GM23338 (cell line): ENCODE measurements around the gene DYNLT5. TPM values are rescaled to one million over a fixed set of nuclear protein-coding genes. Genes with fewer than 3 reads are reported as not detected.

ENCODE experiments used
- ATAC-seq: fragments of 200-7000 bp; cut with Tn5 transposase; 3 replicates; pipeline ENCODE4 v1.9.1; 2020
- DNase-seq: peaks from one replicate; pipeline ENCODE4 v3.0.0-alpha.2; 2015; ENCODE audit warnings: low spot score
- H2AFZ ChIP-seq: fragments of 200-600 bp; sonication (generic); 2 replicates; pipeline ENCODE4 v1.8.0; 2016; ENCODE audit warnings: antibody characterized with exemption, mild to moderate bottlenecking, moderate library complexity
- H3F3A ChIP-seq: fragments of 200-600 bp; sonication (generic); replicated peaks from 2 replicates; pipeline ENCODE4 v1.8.0; 2017; ENCODE audit warnings: antibody characterized with exemption, mixed run types, low read depth
- H3K27ac ChIP-seq: fragments of 200-600 bp; sonication (generic); 2 replicates; pipeline ENCODE4 v1.6.1; 2016; ENCODE audit warnings: low read depth
- H3K27me3 ChIP-seq: fragments of 200-600 bp; sonication (generic); 2 replicates; pipeline ENCODE4 v1.8.0; 2016; ENCODE audit warnings: mild to moderate bottlenecking, mixed run types, moderate library complexity; ENCODE audit not compliant: insufficient read depth
- H3K36me3 ChIP-seq: fragments of 200-600 bp; sonication (generic); 2 replicates; pipeline ENCODE4 v1.8.0; 2016; ENCODE audit warnings: mild to moderate bottlenecking; ENCODE audit not compliant: insufficient read depth
- H3K4me1 ChIP-seq: fragments of 200-600 bp; sonication (generic); 2 replicates; pipeline ENCODE4 v1.8.0; 2016; ENCODE audit warnings: mild to moderate bottlenecking, moderate library complexity; ENCODE audit not compliant: insufficient read depth
- H3K4me2 ChIP-seq: fragments of 200-600 bp; sonication (generic); 2 replicates; pipeline ENCODE4 v1.7.1; 2017; ENCODE audit warnings: mixed run types
- H3K4me3 ChIP-seq: fragments of 200-600 bp; sonication (generic); 2 replicates; pipeline ENCODE4 v1.6.1; 2016; ENCODE audit warnings: mixed run types
- H3K79me2 ChIP-seq: fragments of 200-600 bp; sonication (generic); replicated peaks from 2 replicates; pipeline ENCODE4 v1.8.0; 2017; ENCODE audit warnings: mild to moderate bottlenecking; ENCODE audit not compliant: insufficient read depth
- H3K9me2 ChIP-seq: fragments of 200-600 bp; sonication (generic); 2 replicates; pipeline ENCODE4 v1.8.0; 2017; ENCODE audit not compliant: insufficient read depth
- H4K20me1 ChIP-seq: fragments of 200-600 bp; sonication (generic); replicated peaks from 2 replicates; pipeline ENCODE4 v1.8.0; 2017; ENCODE audit warnings: mild to moderate bottlenecking; ENCODE audit not compliant: insufficient read depth
- H3K27ac Mint-ChIP-seq: 2 replicates; pipeline ENCODE4 v1.8.0; 2020; ENCODE audit warnings: inconsistent platforms, mild to moderate bottlenecking, moderate library complexity, mixed read lengths
- H3K27me3 Mint-ChIP-seq: 3 replicates; pipeline ENCODE4 v1.8.0; 2022; ENCODE audit warnings: low read depth, mild to moderate bottlenecking, moderate library complexity, mixed read lengths, inconsistent platforms; ENCODE audit not compliant: insufficient read depth, poor library complexity
- H3K36me3 Mint-ChIP-seq: 3 replicates; pipeline ENCODE4 v1.8.0; 2021; ENCODE audit warnings: low read depth, mild to moderate bottlenecking, inconsistent platforms, moderate library complexity, mixed read lengths
- H3K4me1 Mint-ChIP-seq: 3 replicates; pipeline ENCODE4 v1.8.0; 2020; ENCODE audit warnings: mild to moderate bottlenecking, inconsistent platforms, mixed read lengths
- H3K4me3 Mint-ChIP-seq: 3 replicates; pipeline ENCODE4 v1.8.0; 2021; ENCODE audit warnings: moderate library complexity, mild to moderate bottlenecking, inconsistent platforms, mixed read lengths
- H3K9me3 Mint-ChIP-seq: 3 replicates; pipeline ENCODE4 v1.8.0; 2020; ENCODE audit warnings: moderate library complexity, mild to moderate bottlenecking, inconsistent platforms, mixed read lengths
- CREB1 ChIP-seq: fragments of 250-450 bp; sonication (Bioruptor Pico); IDR thresholded peaks from 2 replicates; pipeline ENCODE4 v1.5.0; 2020; ENCODE audit warnings: low read depth, mild to moderate bottlenecking, moderate library complexity
- EZH2 ChIP-seq: fragments of 200-600 bp; sonication (generic); IDR thresholded peaks from one replicate; pipeline ENCODE4 v1.8.0; 2017; ENCODE audit warnings: antibody characterized with exemption, mild to moderate bottlenecking, low read depth; ENCODE audit not compliant: unreplicated experiment
- EZH2phosphoT487 ChIP-seq: fragments of 200-600 bp; sonication (generic); IDR thresholded peaks from one replicate; pipeline ENCODE4 v1.8.1; 2018; ENCODE audit warnings: antibody characterized with exemption; ENCODE audit not compliant: unreplicated experiment
- JUNB ChIP-seq: IDR thresholded peaks from one replicate; pipeline ENCODE4 v1.6.1; 2016; ENCODE audit warnings: antibody characterized with exemption; ENCODE audit not compliant: unreplicated experiment
- NANOG ChIP-seq: IDR thresholded peaks from 2 replicates; pipeline ENCODE4 v1.6.1; 2016; ENCODE audit warnings: antibody characterized with exemption, borderline replicate concordance
- POLR2AphosphoS5 ChIP-seq: IDR thresholded peaks from 2 replicates; pipeline ENCODE4 v1.6.1; 2016; ENCODE audit warnings: antibody characterized with exemption, low read depth
- STAT1 ChIP-seq: IDR thresholded peaks from one replicate; pipeline ENCODE4 v1.6.1; 2016; ENCODE audit warnings: antibody characterized with exemption; ENCODE audit not compliant: unreplicated experiment
- ZNF331 ChIP-seq: fragments of 250-450 bp; sonication (Bioruptor Pico); IDR thresholded peaks from 2 replicates; pipeline ENCODE4 v1.5.0; 2020; ENCODE audit warnings: low read depth, mild to moderate bottlenecking, moderate library complexity
- polyA plus RNA-seq: library from polyadenylated mRNA; unstranded; fragments of >200 nt; fragmentation: Nextera tagmentation; extraction: Ambion mirVana; gene quantifications from 2 replicates; pipeline ENCODE4 v1.2.1, GENCODE V29; 2016
- total RNA-seq: library from RNA; depleted of rRNA; stranded (reverse); fragments of >200 nt; shearing (Covaris generic); gene quantifications from 2 replicates; pipeline ENCODE4 v1.2.3, GENCODE V29; 2014
- TF ChIP-seq, protein P1 (sequence below), 2 experiments: fragments of 200-600 bp in 1 of 2; sonication (generic) in 1 of 2; conservative IDR thresholded peaks; 2 replicates each; pipeline versions ENCODE4 v1.5.1 to v1.6.1; 2016 to 2017; ENCODE audit warnings: antibody characterized with exemption in 2 of 2, low read depth in 2 of 2, mild to moderate bottlenecking in 2 of 2, moderate library complexity in 1 of 2
- TF ChIP-seq, protein P2 (sequence below): IDR thresholded peaks from one replicate; pipeline ENCODE4 v1.6.1; 2018; ENCODE audit warnings: antibody characterized with exemption; ENCODE audit not compliant: unreplicated experiment

DYNLT5 gene
- total and polyA plus RNA-seq, 2 experiments from 2014 or later: 0.95 to 2.8 TPM

DNA sequence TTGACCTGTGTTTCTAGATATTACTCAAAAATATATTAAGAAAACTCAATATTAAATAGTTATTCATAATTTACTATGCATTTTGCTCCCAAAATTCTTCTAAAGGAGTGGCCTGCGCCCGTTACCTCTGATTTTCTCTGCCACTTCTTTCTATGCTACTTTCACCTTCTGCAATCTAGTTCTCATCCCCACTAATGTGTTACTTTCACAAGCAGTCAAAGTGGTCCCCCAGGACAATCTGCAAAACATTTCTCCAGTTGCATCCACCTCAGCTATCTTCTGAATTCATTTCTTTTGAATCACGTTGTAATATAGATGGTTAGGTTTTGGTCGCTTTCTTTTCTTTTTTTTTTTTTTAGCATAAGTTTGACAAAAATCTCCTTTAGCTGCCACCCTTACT lies 35.4 kb downstream of the DYNLT5 start:
- Mint-ChIP-seq H3K27ac (no peak overlapping the region), H3K27me3 (no peaks in the 10 kb centered on the region), H3K4me1 (peaks cover 6% of the 10 kb centered on the region; the same call in 2 of the 3 replicates), H3K36me3 (no peaks in the 10 kb centered on the region), H3K9me3 (peaks cover 4% of the 10 kb centered on the region; the same call in 2 of the 3 replicates), H3K4me3 (no peak overlapping the region)
- Histone ChIP-seq H4K20me1 (no peaks in the 10 kb centered on the region), H3K4me2 (no peak overlapping the region), H3K36me3 (no peaks in the 10 kb centered on the region), H3K27ac (no peak overlapping the region), H3K4me3 (no peak overlapping the region), H3K9me2 (no peaks in the 10 kb centered on the region), H3K4me1 (no peaks in the 10 kb centered on the region), H2AFZ (no peak overlapping the region), H3K27me3 (no peaks in the 10 kb centered on the region), H3K79me2 (no peaks in the 10 kb centered on the region), H3F3A (no peaks in the 10 kb centered on the region)
- TF ChIP-seq, protein P1, sequence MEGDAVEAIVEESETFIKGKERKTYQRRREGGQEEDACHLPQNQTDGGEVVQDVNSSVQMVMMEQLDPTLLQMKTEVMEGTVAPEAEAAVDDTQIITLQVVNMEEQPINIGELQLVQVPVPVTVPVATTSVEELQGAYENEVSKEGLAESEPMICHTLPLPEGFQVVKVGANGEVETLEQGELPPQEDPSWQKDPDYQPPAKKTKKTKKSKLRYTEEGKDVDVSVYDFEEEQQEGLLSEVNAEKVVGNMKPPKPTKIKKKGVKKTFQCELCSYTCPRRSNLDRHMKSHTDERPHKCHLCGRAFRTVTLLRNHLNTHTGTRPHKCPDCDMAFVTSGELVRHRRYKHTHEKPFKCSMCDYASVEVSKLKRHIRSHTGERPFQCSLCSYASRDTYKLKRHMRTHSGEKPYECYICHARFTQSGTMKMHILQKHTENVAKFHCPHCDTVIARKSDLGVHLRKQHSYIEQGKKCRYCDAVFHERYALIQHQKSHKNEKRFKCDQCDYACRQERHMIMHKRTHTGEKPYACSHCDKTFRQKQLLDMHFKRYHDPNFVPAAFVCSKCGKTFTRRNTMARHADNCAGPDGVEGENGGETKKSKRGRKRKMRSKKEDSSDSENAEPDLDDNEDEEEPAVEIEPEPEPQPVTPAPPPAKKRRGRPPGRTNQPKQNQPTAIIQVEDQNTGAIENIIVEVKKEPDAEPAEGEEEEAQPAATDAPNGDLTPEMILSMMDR (conservative IDR thresholded peaks at IDR 0.05; ENCODE audit: low read depth in 2 of 2): no peak
- TF ChIP-seq JUNB: no peak
- TF ChIP-seq POLR2AphosphoS5: no peak
- no peak for TF ChIP-seq EZH2phosphoT487
- TF ChIP-seq EZH2: no peak
- no peak for TF ChIP-seq ZNF331
- no peak for TF ChIP-seq CREB1 (CRISPR knock-in tag)
- TF ChIP-seq STAT1: no peak
- no peak for TF ChIP-seq NANOG
- TF ChIP-seq, protein P2, sequence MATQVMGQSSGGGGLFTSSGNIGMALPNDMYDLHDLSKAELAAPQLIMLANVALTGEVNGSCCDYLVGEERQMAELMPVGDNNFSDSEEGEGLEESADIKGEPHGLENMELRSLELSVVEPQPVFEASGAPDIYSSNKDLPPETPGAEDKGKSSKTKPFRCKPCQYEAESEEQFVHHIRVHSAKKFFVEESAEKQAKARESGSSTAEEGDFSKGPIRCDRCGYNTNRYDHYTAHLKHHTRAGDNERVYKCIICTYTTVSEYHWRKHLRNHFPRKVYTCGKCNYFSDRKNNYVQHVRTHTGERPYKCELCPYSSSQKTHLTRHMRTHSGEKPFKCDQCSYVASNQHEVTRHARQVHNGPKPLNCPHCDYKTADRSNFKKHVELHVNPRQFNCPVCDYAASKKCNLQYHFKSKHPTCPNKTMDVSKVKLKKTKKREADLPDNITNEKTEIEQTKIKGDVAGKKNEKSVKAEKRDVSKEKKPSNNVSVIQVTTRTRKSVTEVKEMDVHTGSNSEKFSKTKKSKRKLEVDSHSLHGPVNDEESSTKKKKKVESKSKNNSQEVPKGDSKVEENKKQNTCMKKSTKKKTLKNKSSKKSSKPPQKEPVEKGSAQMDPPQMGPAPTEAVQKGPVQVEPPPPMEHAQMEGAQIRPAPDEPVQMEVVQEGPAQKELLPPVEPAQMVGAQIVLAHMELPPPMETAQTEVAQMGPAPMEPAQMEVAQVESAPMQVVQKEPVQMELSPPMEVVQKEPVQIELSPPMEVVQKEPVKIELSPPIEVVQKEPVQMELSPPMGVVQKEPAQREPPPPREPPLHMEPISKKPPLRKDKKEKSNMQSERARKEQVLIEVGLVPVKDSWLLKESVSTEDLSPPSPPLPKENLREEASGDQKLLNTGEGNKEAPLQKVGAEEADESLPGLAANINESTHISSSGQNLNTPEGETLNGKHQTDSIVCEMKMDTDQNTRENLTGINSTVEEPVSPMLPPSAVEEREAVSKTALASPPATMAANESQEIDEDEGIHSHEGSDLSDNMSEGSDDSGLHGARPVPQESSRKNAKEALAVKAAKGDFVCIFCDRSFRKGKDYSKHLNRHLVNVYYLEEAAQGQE: no peak
- DNase-seq (no peak), ATAC-seq (no peak)

DNA sequence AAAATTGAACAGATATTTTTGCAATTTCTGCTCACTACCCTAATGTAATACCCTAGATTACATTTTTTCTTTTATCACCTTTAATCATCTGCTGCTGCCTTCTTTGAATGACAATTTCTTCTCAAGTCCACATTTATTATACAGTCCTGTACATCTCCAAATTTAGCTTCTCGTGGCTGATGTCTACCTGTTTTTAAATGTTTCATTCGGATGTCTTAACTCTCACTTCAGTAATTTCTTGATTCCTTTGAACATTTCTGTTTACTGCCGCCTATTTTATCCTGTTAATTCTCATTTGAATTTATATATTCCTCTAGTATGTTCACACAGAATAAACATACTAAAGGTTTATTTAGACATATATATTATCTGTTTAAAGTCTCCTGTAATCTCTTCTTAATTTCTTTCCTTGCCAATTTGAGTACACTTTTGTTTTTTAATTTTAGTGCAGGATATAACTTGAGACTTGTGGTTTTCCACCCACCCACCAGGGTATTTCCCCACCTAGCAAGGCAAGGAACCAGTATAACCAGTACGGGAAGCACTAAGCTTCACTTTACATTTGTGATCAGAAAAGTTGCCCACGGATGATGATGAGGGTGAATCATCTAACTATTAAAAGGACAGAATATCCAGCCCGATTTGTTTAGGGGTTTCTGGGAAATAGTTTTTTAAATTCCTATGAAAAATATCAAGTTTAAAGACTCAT lies 36.1 kb downstream of the DYNLT5 start:
- Histone ChIP-seq H3K27ac (no peak overlapping the region), H3K36me3 (no peaks in the 10 kb centered on the region), H4K20me1 (no peaks in the 10 kb centered on the region), H3K27me3 (no peaks in the 10 kb centered on the region), H3F3A (no peaks in the 10 kb centered on the region), H3K79me2 (no peaks in the 10 kb centered on the region), H3K4me1 (no peaks in the 10 kb centered on the region), H3K4me3 (no peak overlapping the region), H3K9me2 (no peaks in the 10 kb centered on the region), H3K4me2 (no peak overlapping the region), H2AFZ (no peak overlapping the region)
- DNase-seq (no peak), ATAC-seq (no peak)
- no peaks in the 10 kb centered on the region for H3K36me3 Mint-ChIP-seq
- H3K4me1 Mint-ChIP-seq: peaks cover 6% of the 10 kb centered on the region; the same call in 2 of the 3 replicates
- no peak overlapping the region for H3K4me3 Mint-ChIP-seq
- peaks cover 2% of the 10 kb centered on the region; the same call in 1 of the 3 replicates for H3K9me3 Mint-ChIP-seq
- no peaks in the 10 kb centered on the region for H3K27me3 Mint-ChIP-seq
- no peak overlapping the region for H3K27ac Mint-ChIP-seq
- TF ChIP-seq CREB1 (CRISPR knock-in tag) (no peak), NANOG (no peak), JUNB (no peak), STAT1 (no peak), EZH2phosphoT487 (no peak)
- TF ChIP-seq, protein P2: no peak
